Fibroblast of gingiva (primary cell): Measurements from ENCODE around the gene PKIB.
A peak's percentile ranks its signal among the peaks of the same experiment; 100 is the strongest.
"Not testable (repeated sequence)": the region's sequence is repeated elsewhere in the genome, so short reads cannot be mapped to it uniquely, and the experiment has no call there.

Source experiments
- DNase-seq: peaks from one replicate; pipeline ENCODE4 v3.0.0-alpha.2; 2011; ENCODE audit warnings: low read depth

PKIB gene

GRCh38 chr6:122744856-122745255 is 134.7 kb downstream of the PKIB start:
- DNase-seq: not testable (repeated sequence)

- no peak for DNase-seq
These were observed 136.5 kb downstream of the PKIB start for GRCh38 chr6:122746688-122747087.

- DNase-seq: no peak
These were observed 137.4 kb downstream of the PKIB start for GRCh38 chr6:122747573-122747972.

- not testable (repeated sequence) for DNase-seq
These were observed 138.7 kb downstream of the PKIB start for GRCh38 chr6:122748945-122749344.

GRCh38 chr6:122749451-122750050 is 139.3 kb downstream of the PKIB start:
- peak; percentile 6 for DNase-seq

GRCh38 chr6:122751326-122751725 is 141.1 kb downstream of the PKIB start:
- no peak for DNase-seq

DNA sequence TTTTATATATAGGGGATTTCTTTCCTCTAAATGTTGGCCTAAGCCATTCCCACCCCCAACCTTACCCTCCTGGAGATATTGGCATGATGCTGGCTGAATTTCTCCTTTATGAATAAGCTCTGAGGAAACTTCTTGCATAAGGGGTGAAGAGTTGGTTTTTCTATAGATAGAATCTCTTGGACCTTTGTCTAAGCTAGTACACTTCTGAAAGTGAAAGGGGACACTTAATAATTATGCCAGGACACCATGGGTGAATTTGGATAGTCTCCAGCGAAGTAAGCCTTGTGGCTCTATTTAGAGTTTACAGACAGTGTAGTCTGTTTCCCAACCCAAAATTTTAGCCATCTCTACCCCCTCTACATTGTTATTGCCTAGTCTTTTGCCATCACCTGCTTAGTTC is 142.3 kb downstream of the PKIB start:
- no peak for DNase-seq

DNA sequence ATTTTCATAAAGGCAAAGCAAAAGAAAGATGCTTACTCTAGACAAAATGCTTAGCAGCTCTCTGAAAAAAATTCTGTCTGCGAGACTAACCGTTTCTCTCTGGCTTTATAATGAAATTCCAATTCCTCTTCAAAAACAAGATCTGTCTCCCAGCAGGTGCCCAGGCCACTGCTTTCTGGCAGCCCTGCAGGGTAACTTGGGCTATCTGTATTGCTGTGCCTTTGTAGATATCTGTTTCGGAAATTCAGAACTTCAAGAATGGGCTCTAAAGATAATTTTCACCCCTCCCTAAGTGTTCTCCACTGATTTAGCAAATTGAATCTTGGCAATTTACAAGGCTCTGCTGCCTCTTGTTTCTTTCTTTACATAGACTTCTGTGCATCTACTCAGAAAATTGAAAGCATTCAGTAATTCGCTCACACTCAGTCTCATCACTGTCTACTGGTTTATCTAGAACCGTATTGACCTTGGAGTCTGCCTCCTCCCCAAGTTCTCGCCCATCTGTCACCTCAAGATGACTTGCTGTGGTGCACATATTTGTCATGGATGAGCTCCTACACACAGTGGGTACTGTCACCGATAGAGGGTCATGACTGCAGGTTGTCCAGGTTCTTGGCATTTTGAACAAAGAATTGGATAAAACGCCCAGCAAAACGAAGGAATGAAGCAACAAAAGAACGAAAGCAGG is 142.9 kb downstream of the PKIB start:
- no peak for DNase-seq

GRCh38 chr6:122753688-122754056 is 143.5 kb downstream of the PKIB start:
- peak; percentile 85 for DNase-seq

- DNase-seq: no peak
These were observed 144.1 kb downstream of the PKIB start for GRCh38 chr6:122754191-122754731.

DNA sequence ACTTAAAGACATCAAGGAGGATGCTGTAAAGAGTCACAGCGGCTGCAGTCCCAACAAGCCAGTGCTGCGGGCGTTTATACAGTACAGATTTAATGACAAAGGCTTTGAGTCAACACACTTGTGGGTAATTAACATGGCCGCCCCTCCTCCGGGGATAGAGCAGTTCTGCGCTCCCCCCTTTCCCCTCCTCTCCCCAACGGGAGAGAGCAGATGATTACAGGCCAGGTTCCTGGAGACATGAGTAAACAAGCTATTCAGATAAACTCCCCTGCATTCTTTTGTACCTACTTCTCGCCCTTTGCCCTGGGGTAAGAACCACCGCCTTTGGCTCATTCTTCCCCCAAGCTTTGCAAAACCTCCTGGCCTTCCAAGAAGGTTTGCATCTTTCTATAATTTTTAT is 145.7 kb downstream of the PKIB start:
- no peak for DNase-seq

- DNase-seq: no peak
These were observed 148.7 kb downstream of the PKIB start for GRCh38 chr6:122758927-122759334.

- no peak for DNase-seq
These were observed 150.1 kb downstream of the PKIB start for GRCh38 chr6:122760330-122760729.

- DNase-seq: no peak
These were observed 156.1 kb downstream of the PKIB start for GRCh38 chr6:122766256-122766655.

DNA sequence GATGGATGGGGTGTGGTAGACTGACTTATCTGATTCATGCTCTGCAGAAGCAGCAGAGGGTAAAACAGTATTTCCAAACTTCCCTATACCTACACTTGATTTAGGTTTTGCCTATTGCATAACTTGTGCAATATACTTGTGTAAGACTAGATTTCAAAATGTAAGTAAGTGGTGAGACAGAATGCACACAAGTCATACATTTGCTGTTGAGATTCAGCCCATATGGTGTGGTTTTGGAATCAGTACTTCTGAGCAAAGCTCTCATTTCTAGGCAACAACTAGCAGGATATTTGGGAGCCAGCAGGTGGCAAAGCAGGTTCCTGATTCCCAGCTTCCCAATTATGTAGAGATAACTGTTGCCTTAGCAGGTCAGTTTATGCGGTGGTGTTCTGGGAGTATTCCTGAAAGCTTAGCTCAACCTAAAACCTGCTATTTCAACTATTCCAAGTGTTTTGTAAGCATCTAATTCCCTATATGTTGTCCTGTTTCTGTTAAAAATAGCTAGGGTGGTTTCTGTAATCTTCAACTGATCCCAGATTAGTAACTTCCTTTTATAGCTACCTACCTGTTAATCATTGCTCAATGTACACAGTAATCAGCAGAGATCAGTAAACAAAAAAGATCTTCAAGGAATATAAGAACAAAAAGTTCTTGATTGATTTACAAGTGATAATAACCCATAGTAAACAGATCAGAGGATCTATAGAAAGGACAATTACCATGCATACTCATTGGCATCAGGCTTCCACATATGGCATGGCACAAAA is 160.8 kb downstream of the PKIB start:
- DNase-seq: no peak

GRCh38 chr6:122772724-122773415 is 162.7 kb downstream of the PKIB start:
- no peak for DNase-seq
